Neural cell (in vitro differentiated cells): ENCODE results near the gene DYDC1. TPM values are rescaled to one million over a fixed set of nuclear protein-coding genes. Genes with fewer than 3 reads are reported as not detected.

Experiments used
- H2AFZ ChIP-seq: fragments of 200-600, 300-800 bp; sonication (generic), shearing (Covaris generic); 2 replicates; pipeline ENCODE4 v1.6.0; 2014; ENCODE audit warnings: low read depth, mild to moderate bottlenecking, antibody characterized with exemption, low read length, moderate library complexity
- H3F3A ChIP-seq: fragments of 200-600 bp; shearing (Covaris generic); 2 replicates; pipeline ENCODE4 v1.6.1; 2016; ENCODE audit warnings: mild to moderate bottlenecking, moderate library complexity, mixed read lengths, antibody characterized with exemption, low read length; ENCODE audit not compliant: insufficient read depth, poor library complexity, severe bottlenecking
- H3K27ac ChIP-seq: fragments of 200-600, 300-800 bp; sonication (generic), shearing (Covaris generic); 2 replicates; pipeline ENCODE4 v1.5.1; 2014; ENCODE audit warnings: mild to moderate bottlenecking, low read length, moderate library complexity
- H3K27me3 ChIP-seq: fragments of 300-800, 200-600 bp; sonication (generic), shearing (Covaris generic); 2 replicates; pipeline ENCODE4 v1.6.0; 2014; ENCODE audit warnings: mild to moderate bottlenecking, low read depth, low read length, moderate library complexity; ENCODE audit not compliant: insufficient read depth
- H3K36me3 ChIP-seq: fragments of 300-800, 200-600 bp; sonication (generic), shearing (Covaris generic); 2 replicates; pipeline ENCODE4 v1.5.1; 2014; ENCODE audit warnings: mild to moderate bottlenecking, antibody characterized with exemption, low read length, moderate library complexity; ENCODE audit not compliant: insufficient read depth
- H3K4me2 ChIP-seq: fragments of 300-800, 200-600 bp; sonication (generic), shearing (Covaris generic); 2 replicates; pipeline ENCODE4 v1.6.0; 2014; ENCODE audit warnings: mild to moderate bottlenecking, low read length
- H3K4me3 ChIP-seq: fragments of 300-800, 200-600 bp; sonication (generic), shearing (Covaris generic); 2 replicates; pipeline ENCODE4 v1.5.1; 2014; ENCODE audit warnings: mild to moderate bottlenecking, low read length, moderate library complexity
- H3K79me2 ChIP-seq: fragments of 200-600 bp; shearing (Covaris generic); replicated peaks from 2 replicates; pipeline ENCODE4 v1.6.0; 2014; ENCODE audit warnings: mild to moderate bottlenecking, low read length, moderate library complexity; ENCODE audit not compliant: insufficient read depth
- H3K9ac ChIP-seq: fragments of 300-800, 200-600 bp; sonication (generic), shearing (Covaris generic); 2 replicates; pipeline ENCODE4 v1.6.1; 2016; ENCODE audit warnings: mild to moderate bottlenecking, low read length, mixed read lengths
- H3K9me2 ChIP-seq: fragments of 200-600 bp; shearing (Covaris generic); 2 replicates; pipeline ENCODE4 v1.6.1; 2016; ENCODE audit warnings: mild to moderate bottlenecking, low read length, mixed read lengths; ENCODE audit not compliant: insufficient read depth
- H3K9me3 ChIP-seq: fragments of 200-600, 300-800 bp; sonication (generic), shearing (Covaris generic); 2 replicates; pipeline ENCODE4 v1.6.1; 2016; ENCODE audit warnings: mild to moderate bottlenecking, mixed run types, low read length, moderate library complexity, mixed read lengths
- H4K20me1 ChIP-seq: fragments of 200-600 bp; shearing (Covaris generic); 2 replicates; pipeline ENCODE4 v1.6.1; 2016; ENCODE audit warnings: mild to moderate bottlenecking, mixed run types; ENCODE audit not compliant: insufficient read depth
- EZH2 ChIP-seq: fragments of 200-600, 300-800 bp; shearing (Covaris generic), sonication (generic); IDR thresholded peaks from 2 replicates; pipeline ENCODE4 v1.6.1; 2014; ENCODE audit warnings: antibody characterized with exemption, low read length, borderline replicate concordance, mild to moderate bottlenecking; ENCODE audit not compliant: insufficient read depth, poor library complexity, severe bottlenecking
- MXI1 ChIP-seq: fragments of 450-650 bp; conservative IDR thresholded peaks from 2 replicates; pipeline ENCODE4 v1.6.1; 2014; ENCODE audit warnings: antibody characterized with exemption, mild to moderate bottlenecking; ENCODE audit not compliant: poor library complexity, severe bottlenecking
- RAD21 ChIP-seq: fragments of 450-650 bp; conservative IDR thresholded peaks from 2 replicates; pipeline ENCODE4 v1.6.1; 2014; ENCODE audit warnings: antibody characterized with exemption, mild to moderate bottlenecking, moderate library complexity
- REST ChIP-seq: IDR thresholded peaks from 2 replicates; pipeline ENCODE4 v1.6.1; 2012; ENCODE audit warnings: borderline replicate concordance
- polyA plus RNA-seq: library from polyadenylated mRNA; depleted of rRNA; stranded (reverse); fragments of >200 nt; gene quantifications from 2 replicates; pipeline ENCODE4 v1.2.3, GENCODE V29; 2014
- TF ChIP-seq, protein P1 (sequence below): fragments of 450-650 bp; IDR thresholded peaks from 2 replicates; pipeline ENCODE4 v1.5.1; 2014; ENCODE audit warnings: antibody characterized with exemption, mild to moderate bottlenecking, moderate library complexity; ENCODE audit not compliant: poor library complexity, severe bottlenecking

DYDC1 gene
- polyA plus RNA-seq, 1 donor from 2014 or later, result not detected

DNA sequence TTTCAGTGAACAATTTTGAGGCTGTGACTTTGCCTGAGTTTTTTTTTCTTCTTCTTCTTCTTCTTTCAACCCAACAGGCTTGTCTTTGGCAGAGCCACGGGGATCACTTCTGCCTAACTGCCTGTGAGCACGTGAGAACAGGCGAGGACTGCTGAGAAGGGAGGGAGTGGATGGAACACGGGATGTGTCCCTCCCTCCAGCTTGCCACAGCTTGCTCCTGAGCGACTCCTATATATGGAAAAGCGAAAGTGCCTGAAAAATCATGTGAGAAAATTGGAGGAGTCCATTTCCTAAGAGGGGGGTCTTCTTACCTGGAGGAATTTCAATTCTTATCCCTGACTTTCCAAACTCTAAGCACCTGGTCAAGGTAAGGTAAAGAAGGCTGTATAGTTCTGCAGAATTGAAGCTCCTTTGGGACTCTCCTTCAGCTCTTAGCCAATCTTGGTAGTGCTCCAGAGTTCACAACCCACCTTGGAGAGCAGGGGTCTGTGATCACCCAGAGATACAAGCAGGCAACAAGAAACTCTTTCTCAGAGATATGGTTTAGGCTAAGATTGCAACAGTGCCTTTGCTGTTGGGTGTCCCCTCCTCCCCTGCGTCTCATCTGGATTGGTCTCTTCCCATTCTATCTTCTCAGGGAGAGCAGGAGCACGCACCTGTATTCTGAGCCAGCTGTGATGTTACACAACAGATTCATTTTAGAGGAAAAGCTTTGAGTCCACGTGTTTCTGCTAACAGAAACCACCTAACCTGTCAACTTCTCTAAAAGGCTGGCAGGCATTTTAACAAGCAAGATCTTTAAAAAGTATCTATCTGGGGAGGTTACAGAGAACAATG, 66.9 kb downstream of the DYDC1 start, which contains the start of gene MAT1A:
TSS of gene MAT1A (minus strand) at position 208 of the 837 bp plus-strand sequence. CDS start 235 bp downstream, outside the sequence.
- Histone ChIP-seq H3F3A (no peaks in the 10 kb centered on the region), H3K9me2 (no peaks in the 10 kb centered on the region), H3K4me2 (no peak within 1 kb of the TSS), H3K4me3 (no peak within 1 kb of the TSS), H3K9ac (no peak within 1 kb of the TSS), H2AFZ (no peak within 1 kb of the TSS), H3K36me3 (no peaks in the 10 kb centered on the region), H4K20me1 (no peaks in the 10 kb centered on the region), H3K9me3 (no peaks in the 10 kb centered on the region), H3K27ac (no peak within 1 kb of the TSS), H3K27me3 (no peaks in the 10 kb centered on the region), H3K79me2 (no peaks in the 10 kb centered on the region)
- TF ChIP-seq, protein P1, sequence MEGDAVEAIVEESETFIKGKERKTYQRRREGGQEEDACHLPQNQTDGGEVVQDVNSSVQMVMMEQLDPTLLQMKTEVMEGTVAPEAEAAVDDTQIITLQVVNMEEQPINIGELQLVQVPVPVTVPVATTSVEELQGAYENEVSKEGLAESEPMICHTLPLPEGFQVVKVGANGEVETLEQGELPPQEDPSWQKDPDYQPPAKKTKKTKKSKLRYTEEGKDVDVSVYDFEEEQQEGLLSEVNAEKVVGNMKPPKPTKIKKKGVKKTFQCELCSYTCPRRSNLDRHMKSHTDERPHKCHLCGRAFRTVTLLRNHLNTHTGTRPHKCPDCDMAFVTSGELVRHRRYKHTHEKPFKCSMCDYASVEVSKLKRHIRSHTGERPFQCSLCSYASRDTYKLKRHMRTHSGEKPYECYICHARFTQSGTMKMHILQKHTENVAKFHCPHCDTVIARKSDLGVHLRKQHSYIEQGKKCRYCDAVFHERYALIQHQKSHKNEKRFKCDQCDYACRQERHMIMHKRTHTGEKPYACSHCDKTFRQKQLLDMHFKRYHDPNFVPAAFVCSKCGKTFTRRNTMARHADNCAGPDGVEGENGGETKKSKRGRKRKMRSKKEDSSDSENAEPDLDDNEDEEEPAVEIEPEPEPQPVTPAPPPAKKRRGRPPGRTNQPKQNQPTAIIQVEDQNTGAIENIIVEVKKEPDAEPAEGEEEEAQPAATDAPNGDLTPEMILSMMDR, result no peak
- TF ChIP-seq MXI1, result no peak

- Histone ChIP-seq H3K27ac (no peak overlapping the region), H3K4me3 (no peak overlapping the region), H3K79me2 (no peaks in the 10 kb centered on the region), H3K9ac (no peak overlapping the region), H3K4me2 (no peak overlapping the region), H3K9me2 (no peaks in the 10 kb centered on the region), H3K27me3 (no peaks in the 10 kb centered on the region), H3F3A (no peaks in the 10 kb centered on the region), H4K20me1 (no peaks in the 10 kb centered on the region), H3K9me3 (no peaks in the 10 kb centered on the region), H2AFZ (no peak overlapping the region), H3K36me3 (no peaks in the 10 kb centered on the region)
- TF ChIP-seq RAD21 (no peak), REST (no peak), EZH2 (no peak)
These were observed 67.7 kb downstream of the DYDC1 start for GRCh38 chr10:80288849-80289248.

Other genes starting within 250 kb of the DYDC1 start
- gene PLAC9, start 224.0 kb downstream of the DYDC1 start, polyA plus RNA-seq, result not detected in 2 replicates
- not detected in 2 replicates for gene ANXA11, start 151.2 kb downstream of the DYDC1 start, polyA plus RNA-seq
- not detected in 2 replicates for gene MAT1A, start 67.1 kb downstream of the DYDC1 start, polyA plus RNA-seq
- gene DYDC2, start within 50 bp of the DYDC1 start, polyA plus RNA-seq, result 2.4 and 17.0 TPM in 2 replicates
- 56.3 and 60.5 TPM in 2 replicates for gene PRXL2A, start 51.8 kb upstream of the DYDC1 start, polyA plus RNA-seq
- 26.3 and 31.5 TPM in 2 replicates for gene TSPAN14, start 97.6 kb upstream of the DYDC1 start, polyA plus RNA-seq
- 1.4 and 1.6 TPM in 2 replicates for gene SH2D4B, start 181.1 kb upstream of the DYDC1 start, polyA plus RNA-seq